GM19193 (cell line): ENCODE measurements around the gene DPP9.

Experiments
- POLR2A ChIP-seq: IDR thresholded peaks from 4 replicates; pipeline ENCODE4 v1.6.1; 2011; ENCODE audit not compliant: insufficient read depth, insufficient read length; ENCODE audit errors: extremely low read depth

Gene DPP9

DNA sequence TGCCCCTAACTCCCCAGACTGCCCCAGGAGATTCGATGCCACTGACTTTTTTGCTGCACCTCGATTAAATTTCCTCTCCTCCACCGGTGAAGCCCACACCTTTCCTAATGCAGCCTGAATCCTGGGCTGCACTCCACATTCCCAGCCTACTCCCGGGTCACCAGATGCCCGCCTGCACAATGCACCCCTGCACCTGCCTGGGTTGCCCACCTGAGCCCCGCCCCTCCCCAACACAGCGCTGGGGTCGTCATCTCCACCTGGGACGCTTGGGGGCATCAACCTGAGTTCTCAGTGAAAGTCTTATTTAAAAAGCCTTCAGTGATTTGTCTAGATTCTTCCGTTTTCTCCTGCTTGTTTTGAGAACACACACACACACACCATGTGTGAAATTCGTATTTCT, 24.5 kb upstream of the DPP9 start:
- no peak for TF ChIP-seq POLR2A

DNA sequence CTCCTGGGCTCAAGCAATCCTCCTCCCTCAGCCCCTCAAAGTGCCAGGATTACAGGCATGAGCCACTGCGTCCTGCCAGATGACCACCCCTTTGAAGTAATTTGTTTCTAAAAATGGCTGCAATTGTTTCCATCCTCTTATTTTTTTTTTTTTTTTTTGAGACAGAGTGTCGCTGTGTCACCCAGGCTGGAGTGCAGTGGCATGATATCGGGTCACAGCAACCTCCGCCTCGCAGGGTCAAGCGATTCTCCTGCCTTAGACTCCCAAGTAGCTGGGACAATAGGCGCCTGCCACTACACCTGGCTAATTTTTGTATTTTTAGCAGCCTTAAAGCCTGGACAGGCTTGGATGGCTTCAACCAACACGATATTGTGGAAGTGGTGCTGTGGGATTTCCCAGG, 22.3 kb upstream of the DPP9 start:
- TF ChIP-seq POLR2A, result no peak

DNA sequence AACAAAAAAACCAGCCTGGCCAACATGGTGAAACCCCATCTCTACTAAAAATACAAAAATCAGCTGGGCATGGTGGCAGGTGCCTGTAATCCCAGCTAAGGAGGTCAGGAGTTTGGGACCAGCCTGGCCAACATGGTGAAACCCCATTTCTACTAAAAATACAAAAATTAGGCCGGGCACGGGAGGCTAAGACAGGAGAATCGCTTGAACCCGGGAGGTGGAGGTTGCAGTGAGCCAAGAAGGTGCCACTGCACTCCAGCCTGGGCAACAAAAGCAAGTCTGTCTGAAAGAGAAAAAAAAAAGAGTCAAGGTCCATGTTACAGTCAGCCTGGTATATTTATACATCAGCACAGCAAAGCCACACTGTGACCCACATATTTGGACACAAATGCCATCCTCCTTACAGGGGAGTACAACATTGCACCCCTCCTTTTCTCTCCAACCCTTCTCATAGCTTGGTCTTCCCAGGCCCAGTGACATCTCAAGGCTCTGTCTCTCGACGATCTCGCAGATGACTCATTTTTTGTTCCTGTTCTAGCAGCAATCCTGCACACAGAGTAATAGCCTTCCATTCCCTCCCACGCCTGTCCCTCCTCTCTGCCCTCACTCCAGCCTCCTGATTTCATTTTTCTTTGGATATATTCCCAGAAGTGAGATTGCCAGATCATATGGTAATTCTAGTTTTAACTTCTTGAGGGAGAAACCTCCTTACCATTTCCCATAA, 21.0 kb upstream of the DPP9 start:
- TF ChIP-seq POLR2A, result no peak

DNA sequence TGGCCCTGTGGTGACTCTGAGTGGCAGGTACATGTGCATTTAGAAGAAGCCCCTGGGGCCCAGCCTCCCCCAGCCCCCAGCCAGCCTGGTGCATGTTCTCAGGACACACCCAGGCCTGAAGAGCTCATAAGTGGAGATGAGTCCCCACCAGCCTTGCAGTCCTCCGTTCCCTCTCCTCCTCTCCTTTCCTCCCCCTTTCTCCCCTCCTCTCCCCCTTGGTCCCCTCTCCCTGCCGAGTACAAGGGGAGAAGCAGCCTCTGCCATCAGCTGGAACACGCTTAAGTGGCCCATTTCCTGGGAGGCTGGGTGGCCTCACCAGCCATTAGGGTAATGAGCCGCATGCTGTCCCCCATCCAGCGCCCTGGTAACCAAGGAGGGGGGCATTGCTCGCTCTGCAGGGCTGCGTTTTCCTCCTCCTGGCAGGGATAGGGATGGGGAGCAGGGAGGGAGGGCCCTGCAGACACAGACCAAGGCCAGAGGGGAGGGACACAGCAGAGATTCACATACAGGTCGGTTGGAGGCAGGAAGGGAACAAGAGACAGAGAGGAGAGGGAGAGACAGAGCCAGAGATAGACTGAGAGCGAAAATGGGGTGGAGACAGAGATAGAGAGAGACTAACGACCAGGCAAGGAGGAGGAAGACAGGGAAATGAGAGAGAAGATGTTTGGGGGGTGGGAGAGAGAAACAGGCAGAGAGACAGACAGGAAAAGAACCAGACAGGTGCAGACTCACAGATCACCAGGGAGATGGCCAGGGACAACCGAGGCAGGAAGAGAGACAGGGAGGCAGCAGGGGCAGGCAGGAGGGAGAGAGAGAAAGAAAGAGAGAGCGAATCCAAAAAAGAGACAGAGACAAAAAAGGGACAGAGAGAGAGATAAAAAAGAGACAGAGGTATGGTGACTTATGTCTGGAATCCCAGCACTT, 19.3 kb upstream of the DPP9 start:
- no peak for TF ChIP-seq POLR2A

DNA sequence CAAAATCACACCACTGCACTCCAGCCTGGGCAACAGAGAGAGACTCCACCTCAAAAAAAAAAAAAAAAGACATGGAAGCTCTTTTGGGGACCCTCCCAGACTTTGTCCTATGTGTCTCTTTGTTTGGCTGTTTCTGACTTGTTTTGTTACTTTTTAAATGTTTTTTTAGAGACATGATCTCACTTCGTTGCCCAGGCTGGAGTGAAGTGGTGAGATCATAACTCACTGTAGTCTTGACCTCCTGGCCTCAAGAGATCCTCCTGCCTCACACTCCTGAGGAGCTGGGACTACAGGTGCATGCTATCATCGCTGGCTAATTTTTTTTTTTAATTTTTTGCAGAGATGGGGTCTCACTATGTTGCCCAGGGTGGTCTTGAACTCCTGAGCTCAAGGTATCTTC, 16.4 kb upstream of the DPP9 start:
- no peak for TF ChIP-seq POLR2A

DNA sequence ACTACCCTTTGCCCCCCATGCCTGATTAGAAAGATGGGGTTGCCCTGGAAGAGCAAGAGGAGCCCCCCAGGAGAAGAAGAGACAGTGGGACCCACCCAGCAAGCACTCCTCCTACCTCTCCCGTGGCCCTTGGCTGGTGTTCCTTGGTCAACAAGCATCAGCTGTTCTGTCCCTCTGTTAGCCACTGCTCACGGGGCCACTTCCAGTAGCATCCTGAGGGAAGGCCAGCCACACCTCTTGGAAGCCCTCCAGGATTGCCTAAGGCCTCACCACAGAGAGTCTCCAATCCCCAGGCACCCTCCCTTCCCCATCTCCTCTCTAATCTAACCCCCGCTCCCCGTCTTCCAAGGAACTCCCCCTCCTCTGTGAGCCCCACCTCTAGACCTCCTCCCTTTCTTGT, 15.1 kb upstream of the DPP9 start:
- no peak for TF ChIP-seq POLR2A

DNA sequence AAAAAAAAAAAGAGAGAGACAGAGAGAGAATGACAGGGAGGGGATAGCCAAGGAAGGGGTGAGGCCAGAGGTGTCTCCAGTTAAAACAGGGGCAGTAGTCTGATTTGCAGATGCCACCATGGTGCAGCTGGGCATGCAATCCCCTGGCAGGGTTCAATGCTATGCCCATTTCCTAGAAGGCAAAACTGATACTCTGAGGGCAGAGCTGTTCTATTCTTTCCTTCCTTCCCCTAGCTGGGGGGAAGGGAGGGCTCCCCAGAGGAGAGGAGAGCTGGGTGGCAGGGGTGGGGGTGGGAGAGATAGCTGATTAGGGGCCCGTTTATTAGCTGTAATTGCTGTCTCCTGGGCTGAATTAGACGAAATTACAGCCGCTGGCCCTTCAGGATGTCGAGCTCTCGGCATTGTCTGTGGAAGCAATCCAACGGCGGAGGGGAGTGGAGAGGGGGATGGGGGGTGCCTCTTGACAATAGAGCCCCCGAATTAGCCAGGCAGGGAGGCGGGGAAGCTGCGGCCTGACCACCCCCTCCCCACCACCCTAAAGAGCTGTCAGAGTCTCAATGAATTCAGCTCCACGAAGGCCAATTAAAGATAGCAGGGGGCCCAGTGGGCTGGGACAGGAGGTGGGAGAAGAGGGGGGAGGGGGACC, 14.4 kb upstream of the DPP9 start:
- TF ChIP-seq POLR2A, result no peak

DNA sequence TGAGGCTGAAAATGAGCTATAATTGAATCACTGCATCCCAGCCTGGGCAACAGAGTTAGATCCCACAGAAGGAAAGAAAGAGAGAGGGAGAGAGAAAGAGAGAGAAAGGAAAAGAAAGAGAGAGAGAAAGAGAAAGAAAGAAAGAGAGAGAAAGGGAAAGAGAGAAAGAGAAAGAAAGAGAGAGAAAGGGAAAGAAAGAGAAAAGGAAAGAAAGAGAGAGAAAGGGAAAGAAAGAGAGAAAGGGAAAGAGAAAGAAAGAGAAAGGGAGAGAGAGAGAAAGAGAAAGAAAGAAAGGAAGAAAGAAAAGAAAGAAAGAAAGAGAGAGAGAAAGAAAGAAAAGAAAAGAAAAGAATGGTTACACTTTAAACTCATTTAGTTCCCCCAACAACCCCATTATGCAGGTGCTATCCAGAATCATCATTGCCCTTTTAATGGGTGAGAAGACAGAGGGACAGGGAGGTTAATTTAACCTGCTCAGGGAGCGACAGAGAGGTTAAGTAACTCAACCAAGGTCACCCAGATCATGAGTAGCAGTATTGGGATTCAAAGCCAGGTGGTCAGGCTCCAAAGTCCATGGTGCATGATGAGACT, 10.2 kb upstream of the DPP9 start:
- TF ChIP-seq POLR2A, result no peak

DNA sequence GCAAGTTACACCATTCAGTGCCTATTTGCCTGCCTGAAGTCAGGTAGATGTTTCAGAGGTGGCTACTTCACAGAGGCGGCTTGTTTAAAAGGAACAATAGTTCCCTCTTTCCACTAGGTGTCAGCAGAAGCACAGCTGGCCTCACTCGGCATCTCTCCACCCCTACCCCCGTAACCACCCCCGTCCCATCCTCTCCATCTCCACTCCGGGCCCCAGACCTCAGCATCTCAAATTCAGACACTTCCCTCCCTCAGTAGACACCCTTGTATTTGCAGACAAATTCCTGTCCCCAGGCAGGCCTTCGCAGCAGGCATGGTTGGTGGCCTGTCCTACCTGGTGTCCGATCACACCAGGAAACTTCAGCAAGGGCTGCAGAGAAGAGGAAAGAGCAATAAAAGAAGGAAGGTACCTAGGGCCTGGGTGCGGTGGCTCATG, 9.1 kb upstream of the DPP9 start:
- TF ChIP-seq POLR2A, result no peak

DNA sequence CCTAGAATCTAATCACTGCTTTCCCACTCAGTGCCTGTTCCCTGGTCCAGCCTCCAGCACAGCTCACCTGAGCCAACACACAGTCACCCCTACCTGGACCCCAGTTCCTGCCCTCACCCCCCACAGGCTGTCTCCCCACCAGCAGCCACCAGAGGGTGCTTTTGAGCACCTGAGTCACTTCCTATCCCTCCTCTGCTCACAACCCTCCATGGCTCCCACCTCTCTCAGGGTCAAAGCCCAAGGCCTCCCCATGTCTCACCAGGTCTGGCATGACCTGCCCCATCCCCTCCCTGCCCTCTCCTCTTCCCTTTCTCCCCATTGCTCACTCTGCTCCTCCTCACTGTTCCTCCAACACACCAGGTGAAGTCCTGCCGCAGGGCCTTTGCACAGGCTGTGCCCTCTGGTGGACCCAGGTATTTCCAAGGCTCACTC, 7.1 kb upstream of the DPP9 start:
- TF ChIP-seq POLR2A, result no peak

DNA sequence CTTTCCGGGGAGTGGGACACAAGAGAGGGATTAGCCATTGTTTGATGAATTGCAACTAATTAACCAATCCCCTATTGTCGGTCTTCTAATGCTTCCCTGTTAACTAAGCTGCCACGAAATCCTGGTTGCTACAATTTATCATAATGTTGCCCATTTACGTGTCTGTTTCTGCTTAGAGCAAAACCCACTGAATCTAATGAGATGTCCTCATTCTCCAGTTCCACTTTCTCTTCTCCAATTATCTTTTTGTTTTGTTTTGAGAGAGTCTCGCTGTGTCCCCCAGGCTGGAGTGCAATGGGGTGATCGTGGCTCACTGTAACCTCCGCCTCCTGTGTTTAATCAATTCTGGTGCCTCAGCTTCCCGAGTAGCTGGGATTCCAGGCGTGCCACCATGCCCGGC, 5.2 kb upstream of the DPP9 start:
- no peak for TF ChIP-seq POLR2A

DNA sequence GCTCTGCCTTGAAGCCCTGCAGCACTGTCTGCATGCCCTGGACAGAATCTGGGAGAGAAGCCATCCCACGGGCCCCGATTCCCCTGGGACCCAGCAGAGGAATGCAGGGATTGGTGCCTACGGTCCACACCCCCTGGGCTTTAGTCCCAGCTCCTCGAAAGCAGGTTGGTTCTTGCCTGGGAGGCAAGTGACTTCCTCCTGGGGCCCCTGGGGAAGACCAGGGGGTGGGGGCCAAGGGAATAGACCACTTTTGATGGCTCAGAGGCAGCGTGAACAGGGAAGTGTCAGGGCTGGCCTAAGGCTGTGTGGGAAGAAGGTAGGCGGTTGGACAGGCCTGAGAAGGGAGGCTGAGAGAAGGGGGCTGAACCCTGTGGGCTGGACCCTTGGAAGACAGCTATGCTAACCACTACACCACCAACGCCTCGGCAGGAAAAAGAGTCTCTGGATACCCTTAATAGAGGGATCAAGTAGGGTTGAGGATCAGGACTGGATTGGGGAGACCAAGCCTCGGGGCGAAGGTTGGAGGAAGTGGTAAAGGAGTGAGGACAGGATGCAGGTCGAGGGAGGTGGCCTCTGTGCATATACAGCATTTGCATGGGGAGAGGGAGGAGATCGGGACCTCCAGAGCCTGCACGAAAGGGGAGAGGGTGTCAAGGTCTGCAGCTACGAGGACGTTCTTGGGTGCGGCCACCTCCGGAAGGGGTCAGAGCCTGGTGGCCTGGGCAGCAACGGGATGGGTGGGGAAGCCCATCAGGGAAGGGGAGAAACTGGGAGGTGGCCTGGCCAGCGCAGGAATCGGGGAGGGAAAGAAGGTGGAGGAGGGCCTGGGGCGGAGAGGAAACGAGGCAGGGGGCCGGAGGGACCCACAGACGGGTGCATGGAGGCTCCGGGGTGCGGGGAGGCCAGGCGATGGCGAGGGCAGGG, 709 bp downstream of the DPP9 start:
- peak; percentile 40 for TF ChIP-seq POLR2A

DNA sequence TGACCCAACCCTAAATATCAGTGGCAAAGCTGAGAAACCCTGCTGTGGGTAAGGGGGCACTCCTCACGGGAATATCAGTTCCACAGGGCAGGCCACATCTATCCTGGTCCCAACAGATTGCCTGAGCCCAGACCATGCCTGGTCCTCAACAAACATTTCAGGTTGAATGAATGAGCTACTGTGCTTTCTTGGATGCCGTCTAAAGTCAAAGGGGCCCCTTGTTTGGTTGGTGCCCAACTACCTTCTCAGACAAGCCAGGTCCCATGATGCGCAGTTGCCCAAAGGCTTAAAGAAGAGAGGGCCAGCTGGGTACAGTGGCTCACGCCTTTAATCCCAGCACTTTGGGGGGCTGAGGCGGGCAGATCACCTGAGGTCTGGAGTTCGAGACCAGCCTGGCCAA, 2.4 kb downstream of the DPP9 start:
- no peak for TF ChIP-seq POLR2A
